Stimulated activated naive CD8-positive, alpha-beta T cell treated with anti-CD3 and anti-CD28 coated beads, Interleukin-15, Interleukin-2, amounts not matched to agents 100 ng/mL and 50 ng/mL, for 24 hours (primary cell): ENCODE results near the gene KCNT2.
"Not testable (repeated sequence)": the region's sequence is repeated elsewhere in the genome, so short reads cannot be mapped to it uniquely, and the experiment has no call there.

Source experiments
- H3K27ac Mint-ChIP-seq: one replicate; pipeline ENCODE4 v1.8.0; 2021; ENCODE audit warnings: mild to moderate bottlenecking, mixed read lengths
- H3K27me3 Mint-ChIP-seq: one replicate; pipeline ENCODE4 v1.8.0; 2021; ENCODE audit warnings: mixed read lengths
- H3K36me3 Mint-ChIP-seq: one replicate; pipeline ENCODE4 v1.8.0; 2021; ENCODE audit warnings: low read depth, mixed read lengths
- H3K4me1 Mint-ChIP-seq: one replicate; pipeline ENCODE4 v1.8.0; 2021; ENCODE audit warnings: low read depth, mixed read lengths
- H3K4me3 Mint-ChIP-seq: one replicate; pipeline ENCODE4 v1.8.0; 2021; ENCODE audit warnings: mild to moderate bottlenecking, mixed read lengths
- H3K9me3 Mint-ChIP-seq: one replicate; pipeline ENCODE4 v1.8.0; 2021; ENCODE audit warnings: mixed read lengths

KCNT2 gene

GRCh38 chr1:196271212-196271947 is 336.9 kb downstream of the KCNT2 start:
- Mint-ChIP-seq H3K36me3 (no peaks in the 10 kb centered on the region), H3K27me3 (no peaks in the 10 kb centered on the region), H3K27ac (no peak overlapping the region), H3K4me3 (no peak overlapping the region), H3K4me1 (no peaks in the 10 kb centered on the region), H3K9me3 (no peaks in the 10 kb centered on the region)

DNA sequence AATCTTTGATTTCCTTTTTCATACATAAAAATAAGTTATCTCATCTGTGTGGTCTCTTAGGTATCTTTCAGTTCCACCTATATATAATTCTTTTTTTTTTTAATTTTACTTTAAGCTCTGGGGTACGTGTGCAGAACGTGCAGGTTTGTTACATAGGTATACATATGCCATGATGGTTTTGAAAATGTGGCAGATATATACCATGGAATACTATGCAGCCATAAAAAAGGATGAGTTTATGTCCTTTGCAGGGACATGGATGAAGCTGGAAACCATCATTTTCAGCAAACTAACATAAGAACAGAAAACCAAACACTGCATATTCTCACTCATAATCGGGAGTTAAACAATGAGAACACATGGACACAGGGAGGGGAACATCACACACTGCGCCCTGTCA is 345.2 kb downstream of the KCNT2 start:
- H3K4me1 Mint-ChIP-seq, H3K27me3 Mint-ChIP-seq, H3K36me3 Mint-ChIP-seq, H3K9me3 Mint-ChIP-seq, H3K4me3 Mint-ChIP-seq, H3K27ac Mint-ChIP-seq: not testable (repeated sequence)

- Mint-ChIP-seq H3K36me3 (no peaks in the 10 kb centered on the region), H3K4me1 (no peaks in the 10 kb centered on the region), H3K4me3 (no peak overlapping the region), H3K27ac (no peak overlapping the region), H3K27me3 (no peaks in the 10 kb centered on the region), H3K9me3 (no peaks in the 10 kb centered on the region)
Observed at GRCh38 chr1:196260270-196260669, 348.0 kb downstream of the KCNT2 start.

GRCh38 chr1:196259316-196259715 is 348.9 kb downstream of the KCNT2 start:
- H3K27ac Mint-ChIP-seq: no peak overlapping the region
- no peaks in the 10 kb centered on the region for H3K4me1 Mint-ChIP-seq
- no peaks in the 10 kb centered on the region for H3K9me3 Mint-ChIP-seq
- H3K4me3 Mint-ChIP-seq: no peak overlapping the region
- H3K27me3 Mint-ChIP-seq: no peaks in the 10 kb centered on the region
- H3K36me3 Mint-ChIP-seq: no peaks in the 10 kb centered on the region

GRCh38 chr1:196255762-196256161 is 352.5 kb downstream of the KCNT2 start:
- no peaks in the 10 kb centered on the region for H3K4me1 Mint-ChIP-seq
- H3K27me3 Mint-ChIP-seq: no peaks in the 10 kb centered on the region
- H3K4me3 Mint-ChIP-seq: no peak overlapping the region
- no peaks in the 10 kb centered on the region for H3K36me3 Mint-ChIP-seq
- H3K27ac Mint-ChIP-seq: no peak overlapping the region
- H3K9me3 Mint-ChIP-seq: no peaks in the 10 kb centered on the region

DNA sequence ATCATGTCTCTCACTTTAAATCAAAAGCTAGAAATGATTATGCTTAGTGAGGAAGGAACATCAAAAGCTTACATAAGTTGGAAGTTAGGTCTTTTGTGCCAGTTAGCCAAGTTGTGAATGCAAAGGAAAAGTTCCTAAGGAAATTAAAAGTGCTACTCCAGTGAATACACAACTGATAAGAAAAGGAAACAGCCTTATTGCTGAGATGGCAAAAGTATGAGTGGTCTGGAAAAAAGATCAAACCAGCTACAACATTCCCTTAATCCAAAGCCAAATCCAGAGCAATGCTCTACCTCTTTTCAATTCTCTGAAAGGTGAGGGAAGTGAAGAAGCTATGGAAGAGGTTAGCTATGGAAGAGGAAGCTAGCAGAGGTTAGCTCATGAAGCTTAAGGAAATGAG is 378.7 kb downstream of the KCNT2 start:
- Mint-ChIP-seq H3K9me3 (peaks cover 8% of the 10 kb centered on the region), H3K27ac (no peak overlapping the region), H3K27me3 (no peaks in the 10 kb centered on the region), H3K4me1 (no peaks in the 10 kb centered on the region), H3K36me3 (peaks cover 4% of the 10 kb centered on the region), H3K4me3 (no peak overlapping the region)

DNA sequence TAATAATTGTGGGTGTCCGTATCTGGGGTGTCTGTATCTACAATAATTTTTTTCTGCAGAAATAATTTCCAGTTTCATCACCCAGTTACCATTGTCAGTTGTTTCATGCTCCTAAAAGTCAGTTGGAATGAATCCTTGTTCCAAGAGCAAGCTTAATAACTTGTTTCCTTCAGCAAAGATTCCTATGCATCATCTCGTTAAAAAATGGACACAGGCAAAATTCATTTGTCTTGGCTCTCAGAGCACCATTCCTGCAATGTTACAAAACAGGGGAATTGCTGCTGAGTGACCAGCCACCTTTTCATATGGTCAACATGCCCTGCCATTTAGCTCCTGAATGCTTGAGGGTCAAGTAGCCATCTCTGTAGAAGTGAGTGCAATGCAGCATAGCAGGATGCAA is 393.4 kb downstream of the KCNT2 start:
- no peak overlapping the region for H3K4me3 Mint-ChIP-seq
- no peak overlapping the region for H3K27ac Mint-ChIP-seq
- H3K27me3 Mint-ChIP-seq: no peaks in the 10 kb centered on the region
- H3K36me3 Mint-ChIP-seq: no peaks in the 10 kb centered on the region
- no peaks in the 10 kb centered on the region for H3K4me1 Mint-ChIP-seq
- H3K9me3 Mint-ChIP-seq: no peaks in the 10 kb centered on the region

- Mint-ChIP-seq H3K4me3 (no peak overlapping the region), H3K36me3 (no peaks in the 10 kb centered on the region), H3K4me1 (no peaks in the 10 kb centered on the region), H3K27ac (no peak overlapping the region), H3K27me3 (no peaks in the 10 kb centered on the region), H3K9me3 (peaks cover 4% of the 10 kb centered on the region)
Observed at GRCh38 chr1:196209983-196210382, 398.3 kb downstream of the KCNT2 start.

GRCh38 chr1:196209265-196209664 is 399.0 kb downstream of the KCNT2 start:
- Mint-ChIP-seq H3K27me3 (no peaks in the 10 kb centered on the region), H3K27ac (no peak overlapping the region), H3K4me1 (no peaks in the 10 kb centered on the region), H3K36me3 (no peaks in the 10 kb centered on the region), H3K9me3 (peaks cover 4% of the 10 kb centered on the region), H3K4me3 (no peak overlapping the region)

- no peak overlapping the region for H3K27ac Mint-ChIP-seq
- no peaks in the 10 kb centered on the region for H3K36me3 Mint-ChIP-seq
- no peak overlapping the region for H3K4me3 Mint-ChIP-seq
- no peaks in the 10 kb centered on the region for H3K27me3 Mint-ChIP-seq
- peaks cover 4% of the 10 kb centered on the region for H3K9me3 Mint-ChIP-seq
- no peaks in the 10 kb centered on the region for H3K4me1 Mint-ChIP-seq
Observed at GRCh38 chr1:196207612-196208217, 400.5 kb downstream of the KCNT2 start.

- Mint-ChIP-seq H3K27ac (no peak overlapping the region), H3K27me3 (no peaks in the 10 kb centered on the region), H3K36me3 (no peaks in the 10 kb centered on the region), H3K4me1 (no peaks in the 10 kb centered on the region), H3K4me3 (no peak overlapping the region), H3K9me3 (peaks cover 4% of the 10 kb centered on the region)
Observed at GRCh38 chr1:196205882-196206281, 402.4 kb downstream of the KCNT2 start.

DNA sequence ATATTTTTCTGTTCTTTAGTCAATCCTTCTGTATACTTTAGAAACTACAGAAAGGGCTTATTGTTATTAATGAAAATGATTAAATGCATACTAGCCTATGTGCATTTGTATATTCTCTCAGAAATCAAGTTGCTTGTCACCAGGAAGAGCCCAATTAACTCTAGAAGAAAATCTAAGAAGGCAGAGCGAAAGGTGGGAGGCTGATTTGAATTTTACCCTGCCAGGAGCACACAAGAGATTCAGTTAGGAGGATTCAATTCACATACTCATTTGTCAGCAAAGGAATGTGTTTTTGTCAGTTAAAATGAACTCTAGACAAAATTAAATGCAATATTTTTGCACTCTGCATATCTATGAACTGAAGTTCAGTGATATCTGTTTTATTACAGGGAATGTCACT is 411.8 kb downstream of the KCNT2 start:
- no peaks in the 10 kb centered on the region for H3K27me3 Mint-ChIP-seq
- no peaks in the 10 kb centered on the region for H3K4me1 Mint-ChIP-seq
- H3K27ac Mint-ChIP-seq: no peak overlapping the region
- H3K4me3 Mint-ChIP-seq: no peak overlapping the region
- no peaks in the 10 kb centered on the region for H3K36me3 Mint-ChIP-seq
- peaks cover 5% of the 10 kb centered on the region for H3K9me3 Mint-ChIP-seq

GRCh38 chr1:196193896-196194559 is 414.2 kb downstream of the KCNT2 start:
- Mint-ChIP-seq H3K9me3 (peaks cover 11% of the 10 kb centered on the region), H3K4me3 (no peak overlapping the region), H3K27me3 (no peaks in the 10 kb centered on the region), H3K27ac (no peak overlapping the region), H3K36me3 (no peaks in the 10 kb centered on the region), H3K4me1 (no peaks in the 10 kb centered on the region)

GRCh38 chr1:196183941-196184340 is 424.3 kb downstream of the KCNT2 start:
- Mint-ChIP-seq H3K4me3 (no peak overlapping the region), H3K4me1 (no peaks in the 10 kb centered on the region)

GRCh38 chr1:196181594-196181878 is 426.7 kb downstream of the KCNT2 start:
- H3K36me3 Mint-ChIP-seq: no peaks in the 10 kb centered on the region
- H3K27ac Mint-ChIP-seq: no peak overlapping the region
- H3K4me1 Mint-ChIP-seq: no peaks in the 10 kb centered on the region
- peaks cover 10% of the 10 kb centered on the region for H3K9me3 Mint-ChIP-seq
- H3K27me3 Mint-ChIP-seq: no peaks in the 10 kb centered on the region
- H3K4me3 Mint-ChIP-seq: no peak overlapping the region

More at GRCh38 chr1:196183941-196184340, 424.3 kb downstream of the KCNT2 start:
- Mint-ChIP-seq H3K27ac (no peak overlapping the region), H3K27me3 (no peaks in the 10 kb centered on the region), H3K9me3 (peaks cover 10% of the 10 kb centered on the region), H3K36me3 (no peaks in the 10 kb centered on the region)
